ENCODE data around the gene ATP11A. TPM values are rescaled to one million over a fixed set of nuclear protein-coding genes. Genes with fewer than 3 reads are reported as not detected.
"Not testable (repeated sequence)": the region's sequence is repeated elsewhere in the genome, so short reads cannot be mapped to it uniquely, and the experiment has no call there.

ATP11A gene
- total and polyA plus RNA-seq, 5 donors from 2014 or later = 3.8 to 75.7 (median 5.0) TPM

- Histone ChIP-seq H3K27ac (ENCODE audit: insufficient read depth, low read length, poor library complexity, severe bottlenecking) (no peak overlapping the region), H3K9me3 (ENCODE audit: control insufficient read depth in 2 of 2, low read length in 2 of 2) (no peaks in the 10 kb centered on the region), H3K36me3 (ENCODE audit: control insufficient read depth, insufficient read depth, low read length) (no peaks in the 10 kb centered on the region), H3K27me3 (ENCODE audit: control insufficient read depth, insufficient read depth, low read length) (no peaks in the 10 kb centered on the region), H3K4me1 (ENCODE audit: control insufficient read depth, insufficient read depth, low read length, poor library complexity, severe bottlenecking) (peaks cover 9% of the 10 kb centered on the region), H3K4me3 (ENCODE audit: low read depth, low read length) (no peak overlapping the region)
- no peak overlapping the region for H3K27ac Mint-ChIP-seq
- no peak overlapping the region for H3K4me3 Mint-ChIP-seq
- no peak for DNase-seq
- no peak for ATAC-seq (ENCODE audit: low read depth in 2 of 2)
- H3K4me1 Mint-ChIP-seq = peaks cover 0 to 24% (median 15%) of the 10 kb centered on the region in 4 donors
- no peaks in the 10 kb centered on the region for H3K27me3 Mint-ChIP-seq
- H3K36me3 Mint-ChIP-seq = no peaks in the 10 kb centered on the region
- no peaks in the 10 kb centered on the region for H3K9me3 Mint-ChIP-seq
These were observed 6.3 kb upstream of the ATP11A start for GRCh38 chr13:112683581-112683980.

GRCh38 chr13:112684071-112684845 is 5.6 kb upstream of the ATP11A start:
- no peaks in the 10 kb centered on the region for H3K27me3 ChIP-seq (ENCODE audit: control insufficient read depth, insufficient read depth, low read length)
- Mint-ChIP-seq H3K4me1 (peaks cover 0 to 31% (median 20%) of the 10 kb centered on the region in 4 donors), H3K27ac (no peak overlapping the region), H3K36me3 (no peaks in the 10 kb centered on the region), H3K9me3 (no peaks in the 10 kb centered on the region), H3K4me3 (peak overlapping the region in 1 of 4 donors; percentile 41), H3K27me3 (no peaks in the 10 kb centered on the region)
- no peak for DNase-seq
- ATAC-seq (ENCODE audit: low read depth in 2 of 2) = no peak
- H3K9me3 ChIP-seq (ENCODE audit: control insufficient read depth in 2 of 2, low read length in 2 of 2) = no peaks in the 10 kb centered on the region
- H3K27ac ChIP-seq (ENCODE audit: insufficient read depth, low read length, poor library complexity, severe bottlenecking) = no peak overlapping the region
- H3K4me3 ChIP-seq (ENCODE audit: low read depth, low read length) = no peak overlapping the region
- no peaks in the 10 kb centered on the region for H3K36me3 ChIP-seq (ENCODE audit: control insufficient read depth, insufficient read depth, low read length)
- H3K4me1 ChIP-seq (ENCODE audit: control insufficient read depth, insufficient read depth, low read length, poor library complexity, severe bottlenecking) = peaks cover 16% of the 10 kb centered on the region

GRCh38 chr13:112685189-112685805 is 4.5 kb upstream of the ATP11A start:
- not testable (repeated sequence) for H3K27me3 ChIP-seq (ENCODE audit: control insufficient read depth, insufficient read depth, low read length); H3K36me3 Mint-ChIP-seq; H3K27ac Mint-ChIP-seq; H3K27ac ChIP-seq (ENCODE audit: insufficient read depth, low read length, poor library complexity, severe bottlenecking); H3K27me3 Mint-ChIP-seq; H3K4me3 ChIP-seq (ENCODE audit: low read depth, low read length); H3K9me3 Mint-ChIP-seq; H3K4me3 Mint-ChIP-seq; H3K36me3 ChIP-seq (ENCODE audit: control insufficient read depth, insufficient read depth, low read length); DNase-seq; ATAC-seq (ENCODE audit: low read depth in 2 of 2); H3K9me3 ChIP-seq (ENCODE audit: control insufficient read depth in 2 of 2, low read length in 2 of 2)
- peaks cover 0 to 33% (median 20%) of the 10 kb centered on the region in 4 donors for H3K4me1 Mint-ChIP-seq
- peaks cover 17% of the 10 kb centered on the region for H3K4me1 ChIP-seq (ENCODE audit: control insufficient read depth, insufficient read depth, low read length, poor library complexity, severe bottlenecking)

- Mint-ChIP-seq H3K36me3 (no peaks in the 10 kb centered on the region), H3K4me3 (no peak overlapping the region), H3K9me3 (no peaks in the 10 kb centered on the region), H3K27ac (no peak overlapping the region), H3K4me1 (peaks cover 0 to 36% (median 23%) of the 10 kb centered on the region in 4 donors), H3K27me3 (no peaks in the 10 kb centered on the region)
- Histone ChIP-seq H3K9me3 (ENCODE audit: control insufficient read depth in 2 of 2, low read length in 2 of 2) (no peaks in the 10 kb centered on the region), H3K4me3 (ENCODE audit: low read depth, low read length) (no peak overlapping the region), H3K4me1 (ENCODE audit: control insufficient read depth, insufficient read depth, low read length, poor library complexity, severe bottlenecking) (peaks cover 19% of the 10 kb centered on the region), H3K36me3 (ENCODE audit: control insufficient read depth, insufficient read depth, low read length) (no peaks in the 10 kb centered on the region), H3K27ac (ENCODE audit: insufficient read depth, low read length, poor library complexity, severe bottlenecking) (no peak overlapping the region), H3K27me3 (ENCODE audit: control insufficient read depth, insufficient read depth, low read length) (no peaks in the 10 kb centered on the region)
- ATAC-seq (ENCODE audit: low read depth in 2 of 2) = no peak
- no peak for DNase-seq
These were observed 3.9 kb upstream of the ATP11A start for GRCh38 chr13:112685896-112686295.

GRCh38 chr13:112686364-112686763 is 3.5 kb upstream of the ATP11A start:
- no peak overlapping the region for H3K27ac ChIP-seq (ENCODE audit: insufficient read depth, low read length, poor library complexity, severe bottlenecking)
- peak overlapping the region in 1 of 4 donors; percentile 43 for H3K4me3 Mint-ChIP-seq
- no peaks in the 10 kb centered on the region for H3K9me3 ChIP-seq (ENCODE audit: control insufficient read depth in 2 of 2, low read length in 2 of 2)
- H3K27me3 Mint-ChIP-seq = no peaks in the 10 kb centered on the region
- no peaks in the 10 kb centered on the region for H3K27me3 ChIP-seq (ENCODE audit: control insufficient read depth, insufficient read depth, low read length)
- no peak for ATAC-seq (ENCODE audit: low read depth in 2 of 2)
- DNase-seq = no peak
- H3K4me1 Mint-ChIP-seq = peaks cover 0 to 40% (median 25%) of the 10 kb centered on the region in 4 donors
- no peaks in the 10 kb centered on the region for H3K36me3 ChIP-seq (ENCODE audit: control insufficient read depth, insufficient read depth, low read length)
- peaks cover 24% of the 10 kb centered on the region for H3K4me1 ChIP-seq (ENCODE audit: control insufficient read depth, insufficient read depth, low read length, poor library complexity, severe bottlenecking)
- no peaks in the 10 kb centered on the region for H3K36me3 Mint-ChIP-seq
- H3K4me3 ChIP-seq (ENCODE audit: low read depth, low read length) = no peak overlapping the region
- H3K27ac Mint-ChIP-seq = no peak overlapping the region
- no peaks in the 10 kb centered on the region for H3K9me3 Mint-ChIP-seq

GRCh38 chr13:112686987-112687386 is 2.9 kb upstream of the ATP11A start:
- Mint-ChIP-seq H3K27ac (no peak overlapping the region), H3K4me3 (peak overlapping the region in 1 of 4 donors; percentile 2), H3K36me3 (no peaks in the 10 kb centered on the region), H3K4me1 (peaks cover 5 to 47% (median 31%) of the 10 kb centered on the region in 4 donors), H3K9me3 (no peaks in the 10 kb centered on the region), H3K27me3 (no peaks in the 10 kb centered on the region)
- Histone ChIP-seq H3K4me3 (ENCODE audit: low read depth, low read length) (no peak overlapping the region), H3K9me3 (ENCODE audit: control insufficient read depth in 2 of 2, low read length in 2 of 2) (no peaks in the 10 kb centered on the region), H3K4me1 (ENCODE audit: control insufficient read depth, insufficient read depth, low read length, poor library complexity, severe bottlenecking) (peaks cover 30% of the 10 kb centered on the region), H3K27me3 (ENCODE audit: control insufficient read depth, insufficient read depth, low read length) (no peaks in the 10 kb centered on the region), H3K27ac (ENCODE audit: insufficient read depth, low read length, poor library complexity, severe bottlenecking) (no peak overlapping the region), H3K36me3 (ENCODE audit: control insufficient read depth, insufficient read depth, low read length) (no peaks in the 10 kb centered on the region)
- no peak for DNase-seq
- no peak for ATAC-seq (ENCODE audit: low read depth in 2 of 2)

GRCh38 chr13:112687836-112688559 is 1.8 kb upstream of the ATP11A start:
- Histone ChIP-seq H3K36me3 (ENCODE audit: control insufficient read depth, insufficient read depth, low read length) (no peaks in the 10 kb centered on the region), H3K27ac (ENCODE audit: insufficient read depth, low read length, poor library complexity, severe bottlenecking) (peak overlapping the region; percentile 88), H3K4me1 (ENCODE audit: control insufficient read depth, insufficient read depth, low read length, poor library complexity, severe bottlenecking) (peaks cover 37% of the 10 kb centered on the region), H3K9me3 (ENCODE audit: control insufficient read depth in 2 of 2, low read length in 2 of 2) (no peaks in the 10 kb centered on the region), H3K4me3 (ENCODE audit: low read depth, low read length) (peak overlapping the region; percentile 75), H3K27me3 (ENCODE audit: control insufficient read depth, insufficient read depth, low read length) (no peaks in the 10 kb centered on the region)
- Mint-ChIP-seq H3K27me3 (no peaks in the 10 kb centered on the region), H3K4me3 (peak overlapping the region; percentile 84 to 94 (median 91)), H3K27ac (peak overlapping the region; percentile 83 to 98 (median 86)), H3K36me3 (no peaks in the 10 kb centered on the region), H3K4me1 (peaks cover 14 to 57% (median 42%) of the 10 kb centered on the region in 4 donors), H3K9me3 (no peaks in the 10 kb centered on the region)
- ATAC-seq (ENCODE audit: low read depth in 2 of 2) (no peak), DNase-seq (no peak)

Data from CD4-positive, CD25-positive, alpha-beta regulatory T cell (primary cell).